ENCODE results near the gene APLN. TPM values are rescaled to one million over a fixed set of nuclear protein-coding genes. Genes with fewer than 3 reads are reported as not detected.

Gene APLN
- total RNA-seq, 4 donors from 2014 or later = 0.16 TPM; not detected in 3

- no peak overlapping the region for H3K4me3 ChIP-seq (ENCODE audit: low read depth, poor library complexity, severe bottlenecking)
- TF ChIP-seq CTCF (IDR thresholded peaks at IDR 0.05) (no peak), POLR2A (IDR thresholded peaks at IDR 0.05) (no peak)
- DNase-seq (ENCODE audit: low spot score in 2 of 2) = no peak
- intact Hi-C loops (cut with DNase I; ENCODE audit: low total_unique reads) = loop anchor here (10.0 kb wide), 1 partner anchor 95 kb away; no protein-coding TSS in a partner anchor
- WGBS, 2 donors = 79% methylated on average over 4 to 7 of the region's 7 CpGs
Measured at GRCh38 chrX:129629837-129630236, 24.9 kb downstream of the APLN start.

GRCh38 chrX:129626026-129626425, 28.7 kb downstream of the APLN start:
- 18 to 21% methylated on average over 3 of the region's 3 CpGs for WGBS, 2 donors
- no peak for DNase-seq (ENCODE audit: low spot score in 2 of 2)
- H3K4me3 ChIP-seq (ENCODE audit: low read depth, poor library complexity, severe bottlenecking) = no peak overlapping the region
- no peak for TF ChIP-seq CTCF (IDR thresholded peaks at IDR 0.05)
- TF ChIP-seq POLR2A (IDR thresholded peaks at IDR 0.05) = no peak
- intact Hi-C loops (cut with DNase I; ENCODE audit: low total_unique reads) = no loop called here

GRCh38 chrX:129622757-129623301, 31.9 kb downstream of the APLN start:
- intact Hi-C loops (cut with DNase I; ENCODE audit: low total_unique reads) = no loop called here
- DNase-seq (ENCODE audit: low spot score in 2 of 2) = no peak
- no peak for TF ChIP-seq CTCF (IDR thresholded peaks at IDR 0.05)
- TF ChIP-seq POLR2A (IDR thresholded peaks at IDR 0.05) = no peak
- WGBS, 2 donors = 77 to 78% methylated on average over 7 to 10 of the region's 10 CpGs
- H3K4me3 ChIP-seq (ENCODE audit: low read depth, poor library complexity, severe bottlenecking) = no peak overlapping the region

- no peak for DNase-seq (ENCODE audit: low spot score in 2 of 2)
- TF ChIP-seq CTCF (IDR thresholded peaks at IDR 0.05) (no peak), POLR2A (IDR thresholded peaks at IDR 0.05) (no peak)
- intact Hi-C loops (cut with DNase I; ENCODE audit: low total_unique reads) = no loop called here
- 66 to 92% methylated on average over 2 to 4 of the region's 4 CpGs for WGBS, 2 donors
- H3K4me3 ChIP-seq (ENCODE audit: low read depth, poor library complexity, severe bottlenecking) = no peak overlapping the region
Measured at GRCh38 chrX:129618997-129619396, 35.8 kb downstream of the APLN start.

GRCh38 chrX:129617420-129617819, 37.3 kb downstream of the APLN start:
- intact Hi-C loops (cut with DNase I; ENCODE audit: low total_unique reads) = no loop called here
- DNase-seq (ENCODE audit: low spot score in 2 of 2) = no peak
- TF ChIP-seq POLR2A (IDR thresholded peaks at IDR 0.05) (no peak), CTCF (IDR thresholded peaks at IDR 0.05) (no peak)
- 73 to 80% methylated on average over 6 of the region's 6 CpGs for WGBS, 2 donors
- no peak overlapping the region for H3K4me3 ChIP-seq (ENCODE audit: low read depth, poor library complexity, severe bottlenecking)
